Mucosa of stomach (tissue), 1 donor: ENCODE results near the gene PLD5.
"Not testable (repeated sequence)": the region's sequence is repeated elsewhere in the genome, so short reads cannot be mapped to it uniquely, and the experiment has no call there.

ENCODE experiments used
- H3K27me3 ChIP-seq: one replicate; pipeline ENCODE4 v1.7.0; 2013; ENCODE audit warnings: mild to moderate bottlenecking, low read length; ENCODE audit not compliant: control insufficient read depth, insufficient read depth
- H3K36me3 ChIP-seq: one replicate; pipeline ENCODE4 v1.7.0; 2013; ENCODE audit warnings: low read length; ENCODE audit not compliant: control insufficient read depth, insufficient read depth
- H3K4me1 ChIP-seq: one replicate; pipeline ENCODE4 v1.7.0; 2013; ENCODE audit warnings: mild to moderate bottlenecking, low read length; ENCODE audit not compliant: control insufficient read depth, insufficient read depth
- H3K4me3 ChIP-seq: one replicate; pipeline ENCODE4 v1.7.0; 2013; ENCODE audit warnings: low read length
- H3K9ac ChIP-seq: one replicate; pipeline ENCODE4 v1.7.0; 2013; ENCODE audit warnings: mild to moderate bottlenecking, low read length, moderate library complexity
- H3K9me3 ChIP-seq: one replicate; pipeline ENCODE4 v1.7.0; 2013; ENCODE audit warnings: mild to moderate bottlenecking, low read length, moderate library complexity; ENCODE audit not compliant: control insufficient read depth
- donor health status: Pancreatic carcinoma.

The PLD5 gene

GRCh38 chr1:242147096-242147976 lies 377.2 kb downstream of the PLD5 start:
- Histone ChIP-seq H3K4me3 (no peak overlapping the region), H3K4me1 (no peaks in the 10 kb centered on the region), H3K27me3 (no peaks in the 10 kb centered on the region), H3K9ac (no peak overlapping the region), H3K36me3 (no peaks in the 10 kb centered on the region), H3K9me3 (no peaks in the 10 kb centered on the region)

GRCh38 chr1:242146652-242147051 lies 377.8 kb downstream of the PLD5 start:
- no peaks in the 10 kb centered on the region for H3K4me1 ChIP-seq
- H3K4me3 ChIP-seq, result no peak overlapping the region
- H3K36me3 ChIP-seq, result no peaks in the 10 kb centered on the region
- H3K9me3 ChIP-seq, result no peaks in the 10 kb centered on the region
- no peak overlapping the region for H3K9ac ChIP-seq
- H3K27me3 ChIP-seq, result no peaks in the 10 kb centered on the region

GRCh38 chr1:242140836-242141235 lies 383.7 kb downstream of the PLD5 start:
- Histone ChIP-seq H3K9me3 (no peaks in the 10 kb centered on the region), H3K9ac (no peak overlapping the region), H3K4me3 (no peak overlapping the region), H3K36me3 (no peaks in the 10 kb centered on the region), H3K4me1 (no peaks in the 10 kb centered on the region), H3K27me3 (no peaks in the 10 kb centered on the region)

GRCh38 chr1:242139986-242140385 lies 384.5 kb downstream of the PLD5 start:
- no peaks in the 10 kb centered on the region for H3K9me3 ChIP-seq
- H3K4me1 ChIP-seq, result no peaks in the 10 kb centered on the region
- no peak overlapping the region for H3K9ac ChIP-seq

GRCh38 chr1:242139442-242139841 lies 385.1 kb downstream of the PLD5 start:
- H3K9ac ChIP-seq, result no peak overlapping the region
- H3K4me1 ChIP-seq, result no peaks in the 10 kb centered on the region
- H3K27me3 ChIP-seq, result no peaks in the 10 kb centered on the region
- H3K36me3 ChIP-seq, result no peaks in the 10 kb centered on the region
- H3K9me3 ChIP-seq, result no peaks in the 10 kb centered on the region
- no peak overlapping the region for H3K4me3 ChIP-seq

More at GRCh38 chr1:242139986-242140385, 384.5 kb downstream of the PLD5 start:
- Histone ChIP-seq H3K4me3 (no peak overlapping the region), H3K36me3 (no peaks in the 10 kb centered on the region), H3K27me3 (no peaks in the 10 kb centered on the region)

- Histone ChIP-seq H3K4me1 (no peaks in the 10 kb centered on the region), H3K9ac (no peak overlapping the region), H3K36me3 (no peaks in the 10 kb centered on the region), H3K9me3 (no peaks in the 10 kb centered on the region), H3K4me3 (no peak overlapping the region), H3K27me3 (no peaks in the 10 kb centered on the region)
These were observed 390.7 kb downstream of the PLD5 start for GRCh38 chr1:242133796-242134195.

- no peaks in the 10 kb centered on the region for H3K9me3 ChIP-seq
- no peak overlapping the region for H3K4me3 ChIP-seq
- no peaks in the 10 kb centered on the region for H3K36me3 ChIP-seq
- no peak overlapping the region for H3K9ac ChIP-seq
- no peaks in the 10 kb centered on the region for H3K4me1 ChIP-seq
- H3K27me3 ChIP-seq, result no peaks in the 10 kb centered on the region
These were observed 391.1 kb downstream of the PLD5 start for GRCh38 chr1:242133351-242133750.

- H3K36me3 ChIP-seq, result no peaks in the 10 kb centered on the region
- no peak overlapping the region for H3K9ac ChIP-seq
- H3K9me3 ChIP-seq, result no peaks in the 10 kb centered on the region
- H3K4me3 ChIP-seq, result no peak overlapping the region
- no peaks in the 10 kb centered on the region for H3K4me1 ChIP-seq
- no peaks in the 10 kb centered on the region for H3K27me3 ChIP-seq
These were observed 392.2 kb downstream of the PLD5 start for GRCh38 chr1:242132121-242132817.

GRCh38 chr1:242128951-242129502 lies 395.5 kb downstream of the PLD5 start:
- H3K4me1 ChIP-seq, result no peaks in the 10 kb centered on the region
- H3K27me3 ChIP-seq, result no peaks in the 10 kb centered on the region
- H3K9ac ChIP-seq, result no peak overlapping the region
- no peak overlapping the region for H3K4me3 ChIP-seq
- H3K9me3 ChIP-seq, result no peaks in the 10 kb centered on the region
- H3K36me3 ChIP-seq, result no peaks in the 10 kb centered on the region

GRCh38 chr1:242120432-242120831 lies 404.1 kb downstream of the PLD5 start:
- Histone ChIP-seq H3K9me3 (no peaks in the 10 kb centered on the region), H3K27me3 (no peaks in the 10 kb centered on the region), H3K4me1 (no peaks in the 10 kb centered on the region), H3K4me3 (no peak overlapping the region), H3K9ac (no peak overlapping the region), H3K36me3 (no peaks in the 10 kb centered on the region)

GRCh38 chr1:242100921-242101320 lies 423.6 kb downstream of the PLD5 start:
- Histone ChIP-seq H3K9me3 (no peaks in the 10 kb centered on the region), H3K4me3 (no peak overlapping the region), H3K36me3 (no peaks in the 10 kb centered on the region), H3K27me3 (no peaks in the 10 kb centered on the region), H3K9ac (no peak overlapping the region), H3K4me1 (no peaks in the 10 kb centered on the region)

GRCh38 chr1:242097283-242097682 lies 427.2 kb downstream of the PLD5 start:
- H3K9ac ChIP-seq, H3K9me3 ChIP-seq, H3K27me3 ChIP-seq, H3K4me1 ChIP-seq, H3K4me3 ChIP-seq, H3K36me3 ChIP-seq: not testable (repeated sequence)
